ENCODE measurements around the gene BAX.

The BAX gene

DNA sequence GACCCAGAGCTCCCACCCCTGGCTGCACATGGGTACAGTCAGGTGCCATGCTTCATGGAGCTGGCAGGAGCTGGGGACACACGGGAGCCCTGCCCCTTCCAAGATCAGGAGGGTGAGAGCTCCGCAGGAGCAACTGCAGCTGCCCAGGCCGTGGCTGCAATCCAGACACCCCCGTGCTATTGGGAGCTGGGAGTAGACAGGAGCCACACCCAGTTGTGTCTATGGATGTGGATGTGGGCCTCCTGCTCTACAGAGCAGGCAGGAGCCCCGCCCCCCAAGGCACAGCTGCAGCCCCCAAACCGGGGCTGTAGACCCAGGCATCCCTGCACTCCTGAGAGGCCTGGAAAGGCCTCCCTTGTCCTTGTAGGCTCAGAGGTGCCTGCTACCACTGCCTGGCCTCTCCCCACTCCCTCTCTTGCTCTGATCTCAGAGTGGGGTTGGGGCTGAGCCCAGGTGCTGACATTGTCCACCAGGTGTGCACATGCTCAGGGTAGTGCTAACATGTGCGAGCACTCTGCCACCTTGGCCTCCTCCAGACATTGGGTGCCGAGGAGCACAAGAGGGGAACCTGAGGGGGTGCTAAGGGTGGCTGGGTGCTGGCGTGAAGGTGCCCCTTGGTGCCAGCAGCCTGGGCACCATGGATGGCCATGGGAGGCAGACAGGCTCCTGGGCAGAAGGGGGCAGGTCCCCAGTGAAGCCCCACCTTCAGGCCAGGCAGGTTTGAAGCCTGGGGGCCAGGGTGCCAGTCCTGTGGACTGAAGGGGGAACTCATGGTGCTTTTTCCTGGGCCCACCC lies 8.0 kb upstream of the BAX start:
- no peak overlapping the region for H3K4me3 ChIP-seq (replicated peaks in 1 of 2; ENCODE audit: low read depth in 2 of 2, low read length in 2 of 2)
- DNase-seq (ENCODE audit: low read depth in 2 of 2) = no peak
- TF ChIP-seq, protein P1, sequence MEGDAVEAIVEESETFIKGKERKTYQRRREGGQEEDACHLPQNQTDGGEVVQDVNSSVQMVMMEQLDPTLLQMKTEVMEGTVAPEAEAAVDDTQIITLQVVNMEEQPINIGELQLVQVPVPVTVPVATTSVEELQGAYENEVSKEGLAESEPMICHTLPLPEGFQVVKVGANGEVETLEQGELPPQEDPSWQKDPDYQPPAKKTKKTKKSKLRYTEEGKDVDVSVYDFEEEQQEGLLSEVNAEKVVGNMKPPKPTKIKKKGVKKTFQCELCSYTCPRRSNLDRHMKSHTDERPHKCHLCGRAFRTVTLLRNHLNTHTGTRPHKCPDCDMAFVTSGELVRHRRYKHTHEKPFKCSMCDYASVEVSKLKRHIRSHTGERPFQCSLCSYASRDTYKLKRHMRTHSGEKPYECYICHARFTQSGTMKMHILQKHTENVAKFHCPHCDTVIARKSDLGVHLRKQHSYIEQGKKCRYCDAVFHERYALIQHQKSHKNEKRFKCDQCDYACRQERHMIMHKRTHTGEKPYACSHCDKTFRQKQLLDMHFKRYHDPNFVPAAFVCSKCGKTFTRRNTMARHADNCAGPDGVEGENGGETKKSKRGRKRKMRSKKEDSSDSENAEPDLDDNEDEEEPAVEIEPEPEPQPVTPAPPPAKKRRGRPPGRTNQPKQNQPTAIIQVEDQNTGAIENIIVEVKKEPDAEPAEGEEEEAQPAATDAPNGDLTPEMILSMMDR (IDR thresholded peaks at IDR 0.05; ENCODE audit: low read depth, low read length) = no peak

GRCh38 chr19:48947258-48947542 lies 7.5 kb upstream of the BAX start:
- H3K4me3 ChIP-seq (replicated peaks in 1 of 2; ENCODE audit: low read depth in 2 of 2, low read length in 2 of 2) = no peak overlapping the region
- TF ChIP-seq, protein P1 (IDR thresholded peaks at IDR 0.05; ENCODE audit: low read depth, low read length) = no peak
- DNase-seq (ENCODE audit: low read depth in 2 of 2) = no peak

DNA sequence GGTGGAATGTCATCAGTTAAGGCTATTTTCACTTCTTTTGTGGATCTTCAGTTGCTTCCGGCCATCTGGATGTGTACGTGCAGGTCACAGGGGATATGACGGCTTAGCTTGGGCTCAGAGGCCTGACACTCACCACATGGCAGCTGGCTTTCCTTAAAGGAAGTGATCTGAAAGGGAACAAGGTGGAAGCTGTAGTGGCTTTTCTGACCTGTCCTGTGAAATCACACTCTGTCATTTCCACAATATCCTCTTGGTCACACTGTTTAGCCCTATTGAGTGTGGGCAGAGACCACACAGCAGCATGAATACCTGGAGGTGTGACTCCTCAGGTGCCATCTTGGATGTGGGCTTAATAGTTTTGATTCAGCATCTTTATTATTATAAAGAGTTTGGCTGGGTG lies 4.5 kb upstream of the BAX start:
- no peak for DNase-seq (ENCODE audit: low read depth in 2 of 2)
- no peak overlapping the region for H3K4me3 ChIP-seq (replicated peaks in 1 of 2; ENCODE audit: low read depth in 2 of 2, low read length in 2 of 2)
- TF ChIP-seq, protein P1 (IDR thresholded peaks at IDR 0.05; ENCODE audit: low read depth, low read length) = no peak

DNA sequence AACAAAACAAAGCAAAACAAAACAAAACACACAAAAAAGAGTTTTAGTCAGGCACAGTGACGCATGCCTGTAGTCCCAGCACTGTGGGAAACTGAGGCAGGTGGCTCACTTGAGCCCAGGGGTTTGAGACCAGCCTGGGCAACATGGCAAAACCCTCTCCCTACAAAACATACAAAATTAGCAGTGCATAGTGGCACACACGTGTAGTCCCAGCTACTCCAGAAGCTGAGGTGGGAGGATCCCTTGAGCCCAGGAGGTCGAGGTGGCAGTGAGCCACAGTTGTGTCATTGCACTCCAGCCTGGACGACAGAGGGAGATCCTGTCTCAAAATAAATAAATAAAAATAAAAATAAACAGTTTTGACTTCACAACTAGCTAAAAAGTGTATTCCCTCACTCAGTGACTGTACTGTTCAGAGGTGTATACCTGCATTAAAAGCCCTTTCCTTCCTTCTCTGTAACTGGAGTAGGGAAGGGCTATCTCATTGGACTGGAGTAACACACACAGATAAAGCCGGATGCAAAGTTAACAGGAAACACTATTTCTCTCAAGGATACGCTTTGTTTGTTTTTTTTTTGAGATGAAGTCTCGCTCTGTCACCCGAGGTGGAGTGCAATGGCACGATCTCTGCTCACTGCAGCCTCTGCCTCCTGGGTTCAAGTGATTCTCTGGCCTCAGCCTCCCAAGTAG lies 3.7 kb upstream of the BAX start:
- TF ChIP-seq, protein P1 (IDR thresholded peaks at IDR 0.05; ENCODE audit: low read depth, low read length) = no peak
- no peak overlapping the region for H3K4me3 ChIP-seq (replicated peaks in 1 of 2; ENCODE audit: low read depth in 2 of 2, low read length in 2 of 2)
- DNase-seq (ENCODE audit: low read depth in 2 of 2) = no peak

GRCh38 chr19:48953141-48953540 lies 1.5 kb upstream of the BAX start:
- TF ChIP-seq, protein P1 (IDR thresholded peaks at IDR 0.05; ENCODE audit: low read depth, low read length) = no peak
- H3K4me3 ChIP-seq (replicated peaks in 1 of 2; ENCODE audit: low read depth in 2 of 2, low read length in 2 of 2) = no peak overlapping the region
- DNase-seq (ENCODE audit: low read depth in 2 of 2) = no peak

- no peak for DNase-seq (ENCODE audit: low read depth in 2 of 2)
- TF ChIP-seq, protein P1 (IDR thresholded peaks at IDR 0.05; ENCODE audit: low read depth, low read length) = no peak
These were observed 583 bp upstream of the BAX start for GRCh38 chr19:48953990-48954594.

More at GRCh38 chr19:48953990-48954594, 583 bp upstream of the BAX start:
- peak overlapping the region; percentile 25 to 97 for H3K4me3 ChIP-seq (replicated peaks in 1 of 2; ENCODE audit: low read depth in 2 of 2, low read length in 2 of 2)

Measured in cardiac fibroblast (primary cell).